GM13976 (cell line): ENCODE results near the gene TAPBP.
"Not testable (repeated sequence)": the region's sequence is repeated elsewhere in the genome, so short reads cannot be mapped to it uniquely, and the experiment has no call there.

ENCODE experiments used
- DNase-seq: peaks from one replicate; pipeline ENCODE4 v3.0.0; 2012; ENCODE audit warnings: low spot score
- in situ Hi-C: fragments of 300-500 bp; cut with MboI; formaldehyde crosslinking; loops from one replicate; pipeline ENCODE4 v1.12.0; 2022; ENCODE audit warnings: low sequenced_read_pairs, mixed read lengths, inconsistent platforms; ENCODE audit not compliant: unreplicated experiment
- TF ChIP-seq, protein P1 (sequence below): IDR thresholded peaks from 2 replicates; pipeline ENCODE4 v1.5.1; 2012; ENCODE audit warnings: borderline replicate concordance, mild to moderate bottlenecking; ENCODE audit not compliant: insufficient read depth; ENCODE audit errors: extremely low read depth, missing control alignments, control extremely low read depth

TAPBP gene

DNA sequence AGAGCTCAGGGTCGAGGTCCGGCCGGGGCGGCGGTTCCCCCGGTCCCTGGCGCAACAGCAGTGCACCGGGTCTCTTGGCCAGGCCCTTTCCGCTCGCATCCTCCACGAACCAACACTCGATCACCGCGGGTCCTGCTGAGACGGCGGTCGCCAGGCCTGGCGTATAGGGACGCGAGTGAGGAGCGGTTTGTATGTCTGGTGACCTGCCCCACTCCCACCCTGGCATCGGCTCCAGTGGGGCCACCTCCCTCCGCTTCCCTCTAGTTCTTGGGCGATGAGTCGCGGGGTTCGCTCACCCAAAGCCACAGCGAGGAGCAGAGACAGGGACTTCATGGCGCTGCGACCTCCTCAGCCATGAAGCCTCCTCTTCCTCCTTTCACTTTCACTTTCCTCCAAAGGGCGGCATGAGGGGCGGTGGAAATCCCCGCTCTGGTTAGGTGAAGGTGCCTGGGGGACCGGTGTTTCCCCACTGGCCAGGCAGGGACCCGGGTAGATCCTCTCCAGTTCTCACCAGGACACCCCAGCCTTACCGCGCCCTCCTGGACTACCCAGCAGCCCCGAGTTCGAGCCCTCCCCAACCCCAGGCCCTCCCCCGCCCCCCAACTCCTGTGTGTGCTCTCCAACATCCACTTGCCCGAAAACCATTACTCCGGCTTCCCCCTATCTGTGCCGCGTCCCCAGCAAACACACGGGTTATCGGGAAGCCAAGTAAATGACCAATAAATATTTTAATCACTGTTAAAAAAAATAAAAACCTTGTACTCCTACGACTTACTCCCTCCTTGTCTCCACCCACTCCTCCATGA, at the start of gene TAPBP:
TAPBP (minus strand) TSS at position 370 of the 806 bp plus-strand sequence; CDS start at position 333, 37 bp downstream.
- DNase-seq, result peak; percentile 90
- TF ChIP-seq, protein P1, sequence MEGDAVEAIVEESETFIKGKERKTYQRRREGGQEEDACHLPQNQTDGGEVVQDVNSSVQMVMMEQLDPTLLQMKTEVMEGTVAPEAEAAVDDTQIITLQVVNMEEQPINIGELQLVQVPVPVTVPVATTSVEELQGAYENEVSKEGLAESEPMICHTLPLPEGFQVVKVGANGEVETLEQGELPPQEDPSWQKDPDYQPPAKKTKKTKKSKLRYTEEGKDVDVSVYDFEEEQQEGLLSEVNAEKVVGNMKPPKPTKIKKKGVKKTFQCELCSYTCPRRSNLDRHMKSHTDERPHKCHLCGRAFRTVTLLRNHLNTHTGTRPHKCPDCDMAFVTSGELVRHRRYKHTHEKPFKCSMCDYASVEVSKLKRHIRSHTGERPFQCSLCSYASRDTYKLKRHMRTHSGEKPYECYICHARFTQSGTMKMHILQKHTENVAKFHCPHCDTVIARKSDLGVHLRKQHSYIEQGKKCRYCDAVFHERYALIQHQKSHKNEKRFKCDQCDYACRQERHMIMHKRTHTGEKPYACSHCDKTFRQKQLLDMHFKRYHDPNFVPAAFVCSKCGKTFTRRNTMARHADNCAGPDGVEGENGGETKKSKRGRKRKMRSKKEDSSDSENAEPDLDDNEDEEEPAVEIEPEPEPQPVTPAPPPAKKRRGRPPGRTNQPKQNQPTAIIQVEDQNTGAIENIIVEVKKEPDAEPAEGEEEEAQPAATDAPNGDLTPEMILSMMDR, result no peak
- in situ Hi-C loops, result no loop called here

DNA sequence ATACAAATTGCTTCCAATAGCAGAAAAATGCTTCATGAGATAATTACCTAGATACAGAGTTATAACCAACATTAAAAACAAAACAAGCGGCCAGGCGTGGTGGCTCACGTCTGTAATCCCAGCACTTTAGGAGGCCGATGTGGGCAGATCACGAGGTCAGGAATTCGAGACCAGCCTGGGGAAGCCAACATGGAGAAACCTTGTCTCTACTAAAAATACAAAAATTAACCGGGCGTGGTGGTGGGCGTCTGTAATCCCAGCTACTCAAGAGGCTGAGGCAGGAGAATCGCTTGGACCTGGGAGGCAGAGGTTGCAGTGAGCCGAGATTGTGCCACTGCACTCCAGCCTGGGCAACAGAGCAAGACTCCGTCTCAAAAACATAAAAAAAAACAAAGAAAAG, 49.6 kb upstream of the TAPBP start:
- DNase-seq, in situ Hi-C loops: not testable (repeated sequence)

DNA sequence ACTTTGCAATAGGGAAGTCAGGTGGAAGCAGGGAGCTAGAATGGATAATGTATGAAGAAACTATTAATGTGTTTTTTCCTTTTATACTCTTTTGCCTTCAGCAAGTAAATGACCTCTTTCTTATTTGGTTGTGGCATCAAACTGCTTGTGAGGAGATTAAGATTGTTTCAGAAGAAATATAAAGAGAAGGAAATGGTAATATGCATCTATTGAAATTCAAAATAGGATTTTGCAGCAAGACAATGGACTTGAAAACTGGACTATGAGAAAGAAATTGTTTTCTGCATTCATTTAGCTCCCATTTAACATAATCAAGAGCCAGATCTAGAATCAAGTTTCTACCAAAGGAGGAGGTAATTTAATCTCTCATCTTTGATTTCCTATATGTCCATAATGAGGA, 45.5 kb upstream of the TAPBP start:
- TF ChIP-seq, protein P1, result no peak
- in situ Hi-C loops, result no loop called here

DNA sequence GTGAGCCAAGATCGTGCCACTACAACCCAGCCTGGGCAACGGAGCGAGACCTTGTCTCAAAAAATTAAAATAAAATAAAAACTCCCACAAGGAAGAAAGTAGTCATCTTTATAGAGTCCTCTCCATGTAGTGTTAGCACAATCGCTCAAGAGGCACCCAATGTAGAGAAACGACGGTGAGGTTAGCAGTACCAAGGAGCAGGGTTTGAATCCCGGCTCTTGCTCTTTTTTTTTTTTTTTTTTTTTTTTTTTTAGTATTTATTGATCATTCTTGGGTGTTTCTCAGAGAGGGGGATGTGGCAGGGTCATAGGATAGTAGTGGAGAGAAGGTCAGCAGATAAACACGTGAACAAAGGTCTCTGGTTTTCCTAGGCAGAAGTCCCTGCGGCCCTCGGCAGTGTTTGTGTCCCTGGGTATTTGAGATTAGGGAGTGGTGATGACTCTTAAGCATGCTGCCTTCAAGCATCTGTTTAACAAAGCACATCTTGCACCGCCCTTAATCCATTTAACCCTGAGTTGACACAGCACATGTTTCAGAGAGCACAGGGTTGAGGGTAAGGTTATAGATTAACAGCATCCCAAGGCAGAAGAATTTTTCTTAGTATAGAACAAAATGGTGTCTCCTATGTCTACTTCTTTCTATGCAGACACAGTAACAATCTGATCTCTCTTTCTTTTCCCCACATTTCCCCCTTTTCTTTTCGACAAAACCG, 43.4 kb upstream of the TAPBP start:
- DNase-seq, in situ Hi-C loops: not testable (repeated sequence)

More for the DNA sequence above, 45.5 kb upstream of the TAPBP start:
- no peak for DNase-seq

DNA sequence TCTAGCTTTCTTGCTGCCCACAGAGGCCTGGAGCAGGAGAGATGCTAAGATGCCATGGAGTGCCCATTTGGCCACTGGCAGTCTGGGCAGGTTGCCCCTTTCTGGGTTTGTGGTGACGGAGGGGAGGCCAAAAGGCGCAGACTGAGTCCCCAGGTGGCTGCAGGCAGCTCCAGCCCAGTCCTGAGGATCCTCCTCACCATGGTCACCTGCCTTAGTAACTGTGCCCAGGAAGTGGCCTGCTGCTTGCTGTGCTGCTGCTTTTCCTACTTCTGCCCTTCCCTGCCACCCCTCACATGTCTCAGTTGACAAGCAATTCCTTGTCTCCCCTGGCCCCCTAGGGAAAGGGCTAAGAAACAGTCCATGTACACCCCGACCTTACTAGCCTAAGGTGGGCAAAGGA, 42.4 kb upstream of the TAPBP start:
- in situ Hi-C loops, result no loop called here
- TF ChIP-seq, protein P1, result no peak
- no peak for DNase-seq

DNA sequence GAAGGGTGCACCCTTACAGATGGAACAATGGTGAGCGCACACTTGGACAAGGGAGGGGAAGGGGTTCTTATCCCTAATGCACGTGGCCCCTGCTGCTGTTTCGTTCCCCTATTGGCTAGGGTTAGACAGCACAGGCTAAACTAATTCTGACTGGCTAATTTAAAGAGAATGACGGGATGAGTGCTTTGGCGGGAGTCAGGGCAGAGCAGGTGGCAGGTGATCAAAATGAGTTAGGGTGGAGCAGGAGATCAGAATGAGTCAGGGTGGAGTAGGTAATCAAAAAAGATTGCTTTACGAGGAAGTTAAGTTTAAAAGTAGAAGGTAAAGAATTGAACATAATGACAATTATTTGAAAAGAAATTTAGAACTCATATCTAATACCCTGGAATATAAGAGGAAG, 42.0 kb upstream of the TAPBP start:
- in situ Hi-C loops, DNase-seq: not testable (repeated sequence)

DNA sequence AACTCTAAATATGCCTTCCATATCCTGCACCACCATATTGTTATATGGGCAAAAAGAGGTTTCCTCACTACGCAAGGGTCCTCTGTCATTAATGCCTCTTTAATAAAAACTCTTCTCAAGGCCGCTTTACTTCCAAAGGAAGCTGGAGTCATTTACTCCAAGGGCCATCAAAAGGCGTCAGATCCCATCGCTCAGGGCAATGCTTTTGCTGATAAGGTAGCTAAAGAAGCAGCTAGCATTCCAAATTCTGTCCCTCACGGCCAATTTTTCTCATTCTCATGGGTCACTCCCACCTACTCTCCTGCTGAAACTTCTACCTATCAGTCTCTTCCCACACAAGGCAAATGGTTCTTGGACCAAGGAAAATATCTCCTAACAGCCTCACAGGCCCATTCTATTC, 33.9 kb upstream of the TAPBP start:
- DNase-seq, result no peak
- in situ Hi-C loops, result no loop called here
- TF ChIP-seq, protein P1, result no peak

DNA sequence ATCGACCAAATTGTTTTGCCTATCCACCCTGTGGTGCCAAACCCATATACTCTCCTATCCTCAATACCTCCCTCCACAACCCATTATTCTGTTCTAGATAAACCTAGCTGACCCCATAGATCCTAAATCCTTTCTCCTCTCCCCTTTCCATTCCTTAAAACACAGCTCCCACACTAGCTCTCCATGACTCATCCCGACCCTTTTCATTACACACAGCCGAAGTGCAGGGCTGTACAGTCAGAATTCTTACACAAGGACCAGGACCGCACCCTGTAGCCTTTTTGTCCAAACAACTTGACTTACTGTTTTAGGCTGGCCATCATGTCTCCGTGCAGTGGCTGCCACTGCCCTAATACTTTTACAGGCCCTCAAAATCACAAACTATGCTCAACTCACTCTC, 33.1 kb upstream of the TAPBP start:
- in situ Hi-C loops, DNase-seq: not testable (repeated sequence)
